Esophagus muscularis mucosa (tissue), 4 donors: ENCODE data around the gene PTPA. TPM values are rescaled to one million over a fixed set of nuclear protein-coding genes. Genes with fewer than 3 reads are reported as not detected.
"Not testable (repeated sequence)": the region's sequence is repeated elsewhere in the genome, so short reads cannot be mapped to it uniquely, and the experiment has no call there.

Experiments used
- DNase-seq: peaks from one replicate; pipeline ENCODE4 v3.0.0-alpha.2; 2017; ENCODE audit errors: extremely low spot score
- H3K27ac ChIP-seq, 4 donors: fragments of 200-600 bp; sonication (generic); replicated peaks in 1 of 4; 1 replicate in 3 of 4; 2 replicates in 1 of 4; pipeline ENCODE4 v1.5.1; 2016 to 2019; ENCODE audit warnings: mild to moderate bottlenecking in 1 of 4
- H3K27me3 ChIP-seq, 4 donors: fragments of 200-600 bp; sonication (generic); one replicate each; pipeline versions ENCODE4 v1.5.1 to v1.6.0; 2016 to 2019
- H3K36me3 ChIP-seq, 4 donors: fragments of 200-600 bp; sonication (generic); one replicate each; pipeline ENCODE4 v1.5.1; 2016 to 2019
- H3K4me1 ChIP-seq, 4 donors: fragments of 200-600 bp; sonication (generic); one replicate each; pipeline ENCODE4 v1.5.1; 2016 to 2019
- H3K4me3 ChIP-seq, 4 donors: fragments of 200-600 bp; sonication (generic); 1 replicate in 2 of 4; 2 replicates in 2 of 4; pipeline ENCODE4 v1.5.1; 2016 to 2019; ENCODE audit warnings: mild to moderate bottlenecking in 4 of 4, moderate library complexity in 1 of 4
- H3K9me3 ChIP-seq, 4 donors: fragments of 200-600 bp; sonication (generic); 1 replicate in 3 of 4; 2 replicates in 1 of 4; pipeline ENCODE4 v1.5.1; 2016 to 2019
- CTCF ChIP-seq, 3 experiments: fragments of 200-600 bp in 2 of 3; fragments of 450-650 bp in 1 of 3; sonication (generic) in 2 of 3; IDR thresholded peaks; one replicate each; pipeline ENCODE4 v1.5.1; 2017 to 2019; ENCODE audit warnings: antibody characterized with exemption in 3 of 3, mild to moderate bottlenecking in 2 of 3, moderate library complexity in 1 of 3
- EP300 ChIP-seq: sonication (generic); formaldehyde crosslinking; IDR thresholded peaks from one replicate; pipeline ENCODE4 v1.6.1; 2017; ENCODE audit warnings: antibody characterized with exemption
- POLR2A ChIP-seq: fragments of 450-650 bp; IDR thresholded peaks from one replicate; pipeline ENCODE4 v1.6.1; 2017; ENCODE audit warnings: antibody characterized with exemption, moderate library complexity, mild to moderate bottlenecking, low read depth
- POLR2AphosphoS5 ChIP-seq, 2 donors: sonication (generic); formaldehyde crosslinking; IDR thresholded peaks; one replicate each; pipeline ENCODE4 v1.6.1; 2017; ENCODE audit warnings: antibody characterized with exemption in 2 of 2
- WGBS: methylation state at CpG from one replicate; pipeline ENCODE4 v1.1.5; 2018; 5-methylcytosine and 5-hydroxymethylcytosine counted together
- intact Hi-C: fragments of 100-400 bp; cut with DNase I; formaldehyde crosslinking; loops from one replicate; pipeline ENCODE4 v1.15.1; 2023
- total RNA-seq, 4 donors: library from RNA; depleted of rRNA; stranded (reverse); fragments of >200 nt; gene quantifications; one replicate each; pipeline versions ENCODE4 v1.1.0 to v1.2.1, GENCODE V29; 2016

Gene PTPA
- total RNA-seq, 4 donors from 2014 or later, result 57.7 to 91.9 (median 77.4) TPM

GRCh38 chr9:129121483-129121882 lies 10.3 kb downstream of the PTPA start:
- Histone ChIP-seq H3K27me3 (no peaks in the 10 kb centered on the region), H3K9me3 (no peaks in the 10 kb centered on the region), H3K4me3 (no peak overlapping the region), H3K4me1 (peaks cover 0 to 8% (median 4%) of the 10 kb centered on the region in 4 donors), H3K27ac (no peak overlapping the region), H3K36me3 (peaks cover 8 to 61% (median 57%) of the 10 kb centered on the region in 4 donors)
- WGBS, result 69% methylated on average over 3 of the region's 3 CpGs
- TF ChIP-seq POLR2AphosphoS5 (IDR thresholded peaks at IDR 0.05), result no peak
- no peak for DNase-seq
- intact Hi-C loops, result no loop called here

- H3K27ac ChIP-seq, result no peak overlapping the region
- H3K27me3 ChIP-seq, result no peaks in the 10 kb centered on the region
- peaks cover 0 to 14% (median 7%) of the 10 kb centered on the region in 4 donors for H3K4me1 ChIP-seq
- DNase-seq, result no peak
- no peaks in the 10 kb centered on the region for H3K9me3 ChIP-seq
- 89% methylated on average over 1 of the region's 1 CpG for WGBS
- TF ChIP-seq CTCF (IDR thresholded peaks at IDR 0.05), result no peak
- TF ChIP-seq POLR2AphosphoS5 (IDR thresholded peaks at IDR 0.05), result no peak
- no peak for TF ChIP-seq POLR2A
- TF ChIP-seq EP300, result no peak
- intact Hi-C loops, result no loop called here
- peaks cover 13 to 68% (median 63%) of the 10 kb centered on the region in 4 donors for H3K36me3 ChIP-seq
- H3K4me3 ChIP-seq, result no peak overlapping the region
These were observed 10.9 kb downstream of the PTPA start for GRCh38 chr9:129122133-129122532.

GRCh38 chr9:129122976-129123375 lies 11.8 kb downstream of the PTPA start:
- H3K9me3 ChIP-seq, result not testable (repeated sequence)

GRCh38 chr9:129124506-129125069 lies 13.4 kb downstream of the PTPA start:
- Histone ChIP-seq H3K27ac (no peak overlapping the region), H3K4me3 (no peak overlapping the region), H3K9me3 (no peaks in the 10 kb centered on the region), H3K27me3 (no peaks in the 10 kb centered on the region), H3K4me1 (peaks cover 0 to 17% (median 8%) of the 10 kb centered on the region in 4 donors), H3K36me3 (peaks cover 13 to 88% (median 83%) of the 10 kb centered on the region in 4 donors)
- no peak for DNase-seq
- TF ChIP-seq EP300, result no peak
- no peak for TF ChIP-seq CTCF (IDR thresholded peaks at IDR 0.05)
- no peak for TF ChIP-seq POLR2AphosphoS5 (IDR thresholded peaks at IDR 0.05)
- no peak for TF ChIP-seq POLR2A
- WGBS, result 62% methylated on average over 2 of the region's 3 CpGs
- intact Hi-C loops, result no loop called here

More at GRCh38 chr9:129122976-129123375, 11.8 kb downstream of the PTPA start:
- H3K27ac ChIP-seq, H3K4me3 ChIP-seq, DNase-seq, H3K27me3 ChIP-seq, intact Hi-C loops: not testable (repeated sequence)
- 87% methylated on average over 15 of the region's 15 CpGs for WGBS
- Histone ChIP-seq H3K4me1 (peaks cover 0 to 17% (median 8%) of the 10 kb centered on the region in 4 donors), H3K36me3 (peaks cover 13 to 76% (median 71%) of the 10 kb centered on the region in 4 donors)

- 90% methylated on average over 8 of the region's 8 CpGs for WGBS
- DNase-seq, result no peak
- no peak overlapping the region for H3K27ac ChIP-seq
- H3K27me3 ChIP-seq, result no peaks in the 10 kb centered on the region
- H3K9me3 ChIP-seq, result no peaks in the 10 kb centered on the region
- H3K4me1 ChIP-seq, result peaks cover 0 to 17% (median 8%) of the 10 kb centered on the region in 4 donors
- H3K36me3 ChIP-seq, result peaks cover 13 to 95% (median 90%) of the 10 kb centered on the region in 4 donors
- intact Hi-C loops, result no loop called here
- H3K4me3 ChIP-seq, result no peak overlapping the region
- no peak for TF ChIP-seq EP300
- TF ChIP-seq CTCF (IDR thresholded peaks at IDR 0.05), result no peak
- no peak for TF ChIP-seq POLR2AphosphoS5 (IDR thresholded peaks at IDR 0.05)
These were observed 14.3 kb downstream of the PTPA start for GRCh38 chr9:129125478-129125877.
